ENCODE data around the gene POLD1.

GRCh38 chr19:50462970-50463369, 78.8 kb downstream of the POLD1 start:
- TF ChIP-seq POLR2A (IDR thresholded peaks at IDR 0.05): no peak
- TF ChIP-seq CTCF (IDR thresholded peaks at IDR 0.05): no peak

All from right lobe of liver (tissue), 4 donors.